Sigmoid colon (tissue), 4 donors: ENCODE data around the gene BARX2.

Experiments used
- CTCF ChIP-seq, 4 experiments: fragments of 450-650 bp in 3 of 4; fragments of 200-600 bp in 1 of 4; IDR thresholded peaks; one replicate each; pipeline ENCODE4 v1.5.1; 2016 to 2019; ENCODE audit warnings: antibody characterized with exemption in 4 of 4, mild to moderate bottlenecking in 3 of 4, moderate library complexity in 2 of 4
- EP300 ChIP-seq, 4 donors: sonication (generic); formaldehyde crosslinking; IDR thresholded peaks; one replicate each; pipeline ENCODE4 v1.6.1; 2017; ENCODE audit warnings: antibody characterized with exemption in 4 of 4
- POLR2A ChIP-seq, 2 donors: fragments of 450-650 bp; IDR thresholded peaks; one replicate each; pipeline ENCODE4 v1.6.1; 2016; ENCODE audit warnings: antibody characterized with exemption in 2 of 2, mild to moderate bottlenecking in 2 of 2, moderate library complexity in 2 of 2
- POLR2AphosphoS5 ChIP-seq, 4 donors: sonication (generic); formaldehyde crosslinking; IDR thresholded peaks; one replicate each; pipeline ENCODE4 v1.6.1; 2017; ENCODE audit warnings: antibody characterized with exemption in 4 of 4

- TF ChIP-seq POLR2AphosphoS5 (IDR thresholded peaks at IDR 0.05) (no peak), CTCF (IDR thresholded peaks at IDR 0.05) (no peak), POLR2A (IDR thresholded peaks at IDR 0.05) (no peak), EP300 (IDR thresholded peaks at IDR 0.05) (no peak)
These were observed 77.7 kb downstream of the BARX2 start for GRCh38 chr11:129453293-129453721.
